Panc1 (cell line): ENCODE results near the gene ZNRF3.

Experiments used
- CTCF ChIP-seq: fragments of 450-650 bp; IDR thresholded peaks from 2 replicates; pipeline ENCODE4 v1.5.1; 2017; ENCODE audit warnings: mild to moderate bottlenecking
- REST ChIP-seq, 2 experiments: IDR thresholded peaks; 2 replicates each; pipeline ENCODE4 v1.6.1; 2011 to 2012; ENCODE audit warnings: low read depth in 2 of 2, control low read depth in 1 of 2, low read length in 1 of 2, mild to moderate bottlenecking in 1 of 2, moderate library complexity in 1 of 2; ENCODE audit not compliant: insufficient read depth in 1 of 2

GRCh38 chr22:28874061-28874460 lies 9.3 kb upstream of the ZNRF3 start:
- no peak for TF ChIP-seq CTCF
- no peak for TF ChIP-seq REST (IDR thresholded peaks at IDR 0.05; ENCODE audit: insufficient read depth in 1 of 2, low read depth in 2 of 2, low read length in 1 of 2)
